ENCODE measurements around the gene WBP1L.
"Not testable (repeated sequence)": the region's sequence is repeated elsewhere in the genome, so short reads cannot be mapped to it uniquely, and the experiment has no call there.

Gene WBP1L

GRCh38 chr10:102758240-102758932 lies 14.6 kb downstream of the WBP1L start:
- no peak for DNase-seq (ENCODE audit: low read depth in 2 of 2, low spot score in 1 of 2)

DNA sequence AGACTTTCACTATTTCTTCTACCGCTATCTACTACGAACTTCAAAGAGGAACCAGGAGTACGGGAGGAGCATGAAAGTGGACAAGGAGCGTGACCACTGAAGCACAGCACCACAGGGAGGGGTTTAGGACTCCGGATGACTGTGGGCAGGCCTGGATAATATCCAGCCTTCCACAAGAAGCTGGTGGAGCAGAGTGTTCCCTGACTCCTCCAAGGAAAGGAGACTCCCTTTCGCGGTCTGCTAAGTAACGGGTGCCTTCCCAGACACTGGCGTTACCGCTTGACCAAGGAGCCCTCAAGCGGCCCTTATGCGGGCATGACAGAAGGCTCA lies 15.2 kb downstream of the WBP1L start:
- DNase-seq (ENCODE audit: low read depth in 2 of 2, low spot score in 1 of 2): not testable (repeated sequence)

GRCh38 chr10:102759497-102760210 lies 15.9 kb downstream of the WBP1L start:
- no peak for DNase-seq (ENCODE audit: low read depth in 2 of 2, low spot score in 1 of 2)

- no peak for DNase-seq (ENCODE audit: low read depth in 2 of 2, low spot score in 1 of 2)
Measured at GRCh38 chr10:102761981-102762380, 18.2 kb downstream of the WBP1L start.

DNA sequence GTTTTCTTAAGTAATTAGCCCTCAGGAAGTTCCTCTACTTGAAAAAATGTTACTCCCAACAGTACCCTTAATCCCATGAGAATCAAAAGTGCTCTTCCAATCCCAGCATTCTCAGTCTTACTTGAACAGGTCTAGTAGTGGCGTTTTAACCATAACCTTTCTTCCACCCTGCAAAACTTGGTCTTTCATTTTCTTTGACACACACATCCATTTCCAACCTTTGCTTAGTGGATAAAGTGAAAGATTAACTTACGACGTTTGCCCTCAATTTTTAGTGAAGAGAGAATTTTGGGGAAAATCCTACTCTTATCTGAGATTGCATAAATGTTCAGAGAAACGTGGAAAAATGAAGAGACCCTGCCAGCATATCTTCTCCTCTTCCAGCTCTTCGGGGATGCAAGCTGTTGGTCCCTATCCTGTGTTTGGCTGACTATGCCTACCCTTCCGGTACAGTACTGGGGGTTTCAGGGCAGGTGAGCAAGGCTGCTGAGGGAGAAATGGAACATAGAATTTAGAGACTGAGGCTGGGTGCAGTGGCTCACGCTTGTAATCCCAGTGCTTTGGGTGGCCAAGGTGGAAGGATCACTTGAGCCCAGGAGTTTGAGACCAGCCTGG lies 18.8 kb downstream of the WBP1L start:
- DNase-seq (ENCODE audit: low read depth in 2 of 2, low spot score in 1 of 2): no peak

DNA sequence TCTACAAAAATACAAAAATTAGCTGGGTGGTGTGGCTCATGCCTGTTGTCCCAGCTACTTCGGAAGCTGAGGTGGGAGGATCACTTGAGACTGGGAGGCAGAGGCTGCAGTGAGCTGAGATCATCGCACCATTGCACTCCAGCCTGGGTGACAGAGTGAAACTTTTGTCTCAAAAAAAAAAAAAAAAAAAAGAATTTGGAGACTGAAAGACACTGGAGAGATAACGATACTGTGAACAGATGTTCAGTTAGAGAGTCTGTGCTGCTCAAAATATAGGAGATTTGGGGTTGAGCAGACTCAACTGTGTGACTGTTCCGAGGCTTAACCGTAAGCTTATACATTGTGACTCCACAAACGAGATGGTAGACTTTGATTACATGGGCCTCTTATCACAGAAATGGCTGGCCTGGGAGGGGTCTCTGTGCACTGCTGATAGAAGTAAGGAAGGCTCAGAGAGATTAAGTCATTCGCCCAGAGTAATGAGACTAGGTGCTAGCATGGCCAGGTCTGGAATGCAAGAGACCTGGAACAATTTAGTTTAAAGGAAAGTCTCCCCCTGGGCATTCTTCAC lies 19.4 kb downstream of the WBP1L start:
- no peak for DNase-seq (ENCODE audit: low read depth in 2 of 2, low spot score in 1 of 2)

DNA sequence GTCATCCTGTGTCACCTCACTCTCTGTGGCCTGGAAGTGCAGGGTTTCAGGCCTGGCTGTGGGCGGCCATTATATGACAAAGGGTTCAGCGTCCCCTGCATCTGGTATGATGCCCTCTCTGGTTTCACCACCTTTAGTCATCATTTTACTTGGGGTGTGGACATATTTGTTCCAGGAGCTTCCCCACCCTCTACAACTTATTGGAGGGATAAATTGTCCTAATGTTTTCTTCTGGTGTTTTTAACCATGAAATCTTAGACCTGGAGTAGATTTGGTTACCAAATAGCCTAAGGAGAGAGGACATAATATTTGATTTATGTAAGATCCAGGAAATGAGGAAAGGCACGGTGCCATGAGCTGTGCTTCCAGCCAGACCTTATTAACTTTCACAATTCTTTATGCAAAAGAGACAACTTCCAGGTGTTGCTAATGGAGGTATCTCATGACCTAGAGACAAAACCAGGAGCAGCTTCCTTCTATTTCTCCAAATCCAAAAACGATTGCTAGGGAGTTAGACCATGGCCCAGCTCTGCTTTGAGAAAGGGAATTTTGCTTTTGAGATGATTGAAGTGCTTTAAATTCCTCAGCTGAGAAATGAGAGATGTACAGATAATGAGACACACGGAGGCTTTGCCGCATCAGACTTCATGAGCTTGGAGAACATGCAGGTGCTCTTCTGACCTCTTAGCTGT lies 20.9 kb downstream of the WBP1L start:
- DNase-seq (ENCODE audit: low read depth in 2 of 2, low spot score in 1 of 2): no peak

- DNase-seq (ENCODE audit: low read depth in 2 of 2, low spot score in 1 of 2): no peak
Measured at GRCh38 chr10:102765336-102765735, 21.6 kb downstream of the WBP1L start.

DNA sequence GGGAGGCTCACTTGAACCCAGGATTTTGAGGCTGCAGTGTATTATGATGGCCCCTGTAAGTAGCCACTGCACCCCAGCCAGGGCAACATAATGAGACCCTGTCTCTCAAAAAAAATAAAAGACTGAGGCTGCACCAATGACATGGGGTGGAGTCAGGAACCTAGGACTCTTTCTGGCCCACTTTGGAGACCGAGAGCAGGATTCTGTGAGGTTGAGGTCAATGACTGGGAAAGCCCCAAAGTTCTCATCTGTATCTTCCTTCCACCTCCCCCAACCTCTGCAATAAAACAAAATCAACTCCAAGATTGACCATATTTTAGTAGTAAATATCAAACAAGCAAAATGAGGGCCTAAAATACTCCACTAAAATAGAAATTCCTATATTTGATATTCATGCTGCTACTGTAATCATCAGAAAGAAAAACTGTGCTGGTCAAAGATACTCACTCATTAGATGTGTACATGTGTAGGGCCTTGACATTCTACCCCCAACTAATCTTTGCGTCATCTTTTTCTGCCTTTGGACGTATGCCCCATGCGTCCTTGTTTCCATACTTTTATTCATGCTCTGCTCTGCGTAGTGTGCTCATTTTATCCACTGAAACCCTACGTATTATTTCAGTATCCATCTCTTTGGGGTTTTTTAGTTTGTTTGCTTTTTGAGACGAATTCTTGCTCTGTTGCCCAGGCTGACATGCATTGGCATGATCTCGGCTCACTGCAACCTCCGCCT lies 23.8 kb downstream of the WBP1L start:
- no peak for DNase-seq (ENCODE audit: low read depth in 2 of 2, low spot score in 1 of 2)

DNA sequence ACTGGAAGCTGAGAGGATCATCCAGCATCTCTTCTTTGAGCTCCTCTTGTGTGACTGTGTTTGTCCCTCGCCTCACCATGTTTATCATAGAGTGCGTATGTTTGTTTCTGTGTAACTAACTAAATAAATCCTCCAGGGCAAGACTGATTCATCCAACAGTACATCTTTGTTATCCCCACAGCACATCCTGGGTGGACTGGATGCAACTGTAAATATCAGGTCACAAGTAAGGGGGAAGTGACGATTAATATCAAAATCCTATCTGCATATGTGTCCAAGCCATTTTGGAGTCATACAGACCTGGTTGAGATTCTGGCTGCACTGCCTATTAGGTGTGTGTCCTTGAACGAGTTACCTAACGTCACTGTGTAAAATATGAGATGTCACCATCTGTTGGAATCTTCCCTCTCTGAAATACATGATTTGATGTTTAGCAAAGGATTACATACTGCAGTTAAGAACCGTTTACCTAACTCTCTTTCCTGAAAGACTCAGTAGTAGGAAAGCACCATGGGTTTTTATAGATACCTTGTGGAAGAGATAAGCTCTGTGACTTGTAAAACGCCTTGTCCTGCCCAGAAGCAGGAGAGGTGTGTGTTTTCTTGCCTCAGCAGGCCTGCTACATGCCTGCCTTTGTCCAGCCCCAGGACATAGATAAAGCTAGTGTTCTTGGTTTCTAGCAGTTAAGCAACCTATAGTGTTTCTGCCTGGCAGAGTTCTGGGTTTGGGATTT lies 25.8 kb downstream of the WBP1L start:
- no peak for DNase-seq (ENCODE audit: low read depth in 2 of 2, low spot score in 1 of 2)

DNA sequence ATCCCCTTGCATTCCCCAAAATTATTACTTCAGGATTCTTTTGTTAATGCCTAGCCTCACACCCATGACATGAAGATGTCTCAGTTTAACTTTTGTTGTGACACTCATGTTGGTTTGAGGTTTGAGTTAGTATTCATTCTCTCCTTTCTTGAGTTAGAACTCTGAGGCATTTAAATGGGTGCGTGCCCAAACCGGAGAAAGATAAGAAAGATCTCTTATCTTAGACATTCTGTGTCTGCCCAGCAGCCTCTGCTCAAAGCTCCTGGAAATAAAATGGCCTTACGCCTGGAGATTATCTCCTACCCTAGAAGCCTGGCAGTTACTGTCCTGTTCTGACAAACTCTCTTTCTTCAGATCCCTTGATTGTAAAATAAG lies 26.3 kb downstream of the WBP1L start:
- no peak for DNase-seq (ENCODE audit: low read depth in 2 of 2, low spot score in 1 of 2)

DNA sequence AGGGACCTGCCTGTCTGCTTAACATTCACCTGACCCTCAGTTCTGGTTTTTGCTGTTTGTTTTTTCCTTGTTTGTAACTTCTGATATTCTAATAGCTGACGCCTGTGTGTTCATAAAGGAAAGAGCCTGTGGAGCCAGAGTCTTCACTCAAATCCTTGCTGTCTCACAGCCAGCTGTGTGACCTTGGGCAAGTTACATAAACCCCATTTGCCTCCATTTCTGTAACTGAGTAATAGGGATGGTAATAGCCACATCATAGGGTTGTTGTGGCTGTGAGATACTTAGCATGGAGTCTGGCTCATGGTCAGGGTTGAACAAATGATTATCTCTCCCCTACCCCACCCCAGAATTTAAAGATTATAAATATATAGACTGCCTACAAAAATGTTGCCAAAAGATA lies 27.0 kb downstream of the WBP1L start:
- DNase-seq (ENCODE audit: low read depth in 2 of 2, low spot score in 1 of 2): no peak

DNA sequence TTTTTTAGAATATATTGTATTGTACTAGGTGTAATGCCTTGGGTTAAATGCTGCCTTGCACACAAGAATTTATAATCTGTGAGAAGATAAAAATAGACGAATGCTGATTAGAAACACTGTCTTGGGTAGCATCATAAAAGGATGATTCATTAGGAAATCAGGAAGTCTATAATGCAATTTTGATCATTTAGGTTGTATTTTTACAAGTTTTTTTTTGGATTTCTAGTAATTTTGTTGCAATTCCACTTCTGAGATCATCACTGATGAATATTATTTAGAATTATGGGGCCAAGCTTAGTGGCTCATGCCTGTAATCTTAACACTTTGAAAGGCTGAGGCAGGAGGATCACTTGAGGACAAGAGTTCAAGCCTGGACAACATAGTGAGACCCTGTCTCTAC lies 29.6 kb downstream of the WBP1L start:
- no peak for DNase-seq (ENCODE audit: low read depth in 2 of 2, low spot score in 1 of 2)

- no peak for DNase-seq (ENCODE audit: low read depth in 2 of 2, low spot score in 1 of 2)
Measured at GRCh38 chr10:102773986-102774385, 30.2 kb downstream of the WBP1L start.

DNA sequence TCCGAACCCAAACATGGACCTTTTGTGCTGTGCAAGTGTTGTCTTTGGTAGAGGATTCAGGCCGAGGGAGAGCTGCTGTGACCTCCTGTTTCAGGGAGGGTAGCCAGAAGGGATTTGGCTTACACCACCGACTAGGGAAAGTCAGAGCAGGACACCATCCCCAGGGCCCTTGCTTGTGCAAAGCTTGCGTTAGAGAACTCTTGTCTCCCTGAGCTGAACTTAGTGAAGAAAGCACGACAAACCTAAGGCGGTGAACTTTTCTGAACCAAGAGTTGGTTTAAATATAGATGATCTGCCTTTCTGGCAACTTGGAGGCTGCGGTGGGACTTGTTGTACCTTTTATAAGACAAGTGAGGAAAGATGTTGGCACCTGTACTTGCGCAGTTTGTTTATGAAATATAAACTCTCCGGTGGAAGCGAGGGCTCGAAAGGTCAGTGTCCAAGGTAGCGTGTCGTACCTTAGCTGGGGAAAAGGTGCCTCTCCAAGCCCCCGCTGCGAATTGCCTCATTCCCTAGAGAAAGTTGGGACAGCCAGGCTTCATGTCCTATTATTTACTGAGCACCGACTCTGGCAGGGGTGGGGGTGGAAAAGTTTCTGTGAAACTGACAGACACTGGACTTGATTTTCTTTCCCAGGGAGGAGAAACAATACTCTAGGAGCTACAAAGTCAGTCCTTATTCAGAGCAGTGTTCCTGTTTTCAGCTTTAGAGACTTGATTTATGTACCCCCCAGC lies 31.6 kb downstream of the WBP1L start:
- no peak for DNase-seq (ENCODE audit: low read depth in 2 of 2, low spot score in 1 of 2)

GRCh38 chr10:102775935-102776669 lies 32.4 kb downstream of the WBP1L start:
- DNase-seq (ENCODE audit: low read depth in 2 of 2, low spot score in 1 of 2): no peak

GRCh38 chr10:102776779-102777456 lies 33.2 kb downstream of the WBP1L start:
- DNase-seq (ENCODE audit: low read depth in 2 of 2, low spot score in 1 of 2): no peak

- no peak for DNase-seq (ENCODE audit: low read depth in 2 of 2, low spot score in 1 of 2)
Measured at GRCh38 chr10:102777711-102778453, 34.1 kb downstream of the WBP1L start.
